Measurements from ENCODE around the gene ATF3.
A peak's percentile ranks its signal among the peaks of the same experiment; 100 is the strongest.

The ATF3 gene

GRCh38 chr1:212608392-212608958 is at the start of gene ATF3:
Gene ATF3, plus strand, starts transcription at chr1:212608761. Its CDS starts 6,261 bp downstream, at chr1:212615022.
- Histone ChIP-seq H3K36me3 (ENCODE audit: control insufficient read depth, insufficient read depth, low read length) (no peaks in the 10 kb centered on the region), H3K4me1 (ENCODE audit: control insufficient read depth, insufficient read depth, low read length) (peaks cover 57% of the 10 kb centered on the region), H3K27ac (ENCODE audit: low read depth, low read length) (peak within 1 kb of the TSS; percentile 87; the same call in 1 of the 2 replicates), H3K4me3 (ENCODE audit: low read depth, low read length) (peak within 1 kb of the TSS; percentile 90), H3K9ac (ENCODE audit: low read length) (peak within 1 kb of the TSS; percentile 93), H3K27me3 (ENCODE audit: control insufficient read depth, insufficient read depth, low read length) (peaks cover 56% of the 10 kb centered on the region), H3K9me3 (ENCODE audit: control insufficient read depth, insufficient read depth, low read depth, low read length) (no peaks in the 10 kb centered on the region)

- no peaks in the 10 kb centered on the region; the same call in 1 of the 2 replicates for H3K27me3 ChIP-seq (ENCODE audit: control insufficient read depth, insufficient read depth, low read length)
- peaks cover 3% of the 10 kb centered on the region for H3K9me3 ChIP-seq (ENCODE audit: control insufficient read depth, insufficient read depth, low read depth, low read length)
- no peak overlapping the region for H3K4me3 ChIP-seq (ENCODE audit: low read depth, low read length)
- peaks cover 21% of the 10 kb centered on the region for H3K4me1 ChIP-seq (ENCODE audit: control insufficient read depth, insufficient read depth, low read length)
- no peak overlapping the region for H3K27ac ChIP-seq (ENCODE audit: low read depth, low read length)
- H3K9ac ChIP-seq (ENCODE audit: low read length), result no peak overlapping the region
- no peaks in the 10 kb centered on the region for H3K36me3 ChIP-seq (ENCODE audit: control insufficient read depth, insufficient read depth, low read length)
These were observed 48.6 kb upstream of the ATF3 start for GRCh38 chr1:212559929-212560328.

- Histone ChIP-seq H3K9ac (ENCODE audit: low read length) (no peak overlapping the region), H3K9me3 (ENCODE audit: control insufficient read depth, insufficient read depth, low read depth, low read length) (peaks cover 3% of the 10 kb centered on the region), H3K27me3 (ENCODE audit: control insufficient read depth, insufficient read depth, low read length) (no peaks in the 10 kb centered on the region; the same call in 1 of the 2 replicates), H3K4me1 (ENCODE audit: control insufficient read depth, insufficient read depth, low read length) (peaks cover 16% of the 10 kb centered on the region), H3K36me3 (ENCODE audit: control insufficient read depth, insufficient read depth, low read length) (no peaks in the 10 kb centered on the region), H3K27ac (ENCODE audit: low read depth, low read length) (no peak overlapping the region), H3K4me3 (ENCODE audit: low read depth, low read length) (no peak overlapping the region)
These were observed 47.6 kb upstream of the ATF3 start for GRCh38 chr1:212560933-212561460.

- H3K4me1 ChIP-seq (ENCODE audit: control insufficient read depth, insufficient read depth, low read length), result peaks cover 18% of the 10 kb centered on the region
- H3K27me3 ChIP-seq (ENCODE audit: control insufficient read depth, insufficient read depth, low read length), result no peaks in the 10 kb centered on the region; the same call in 1 of the 2 replicates
- H3K36me3 ChIP-seq (ENCODE audit: control insufficient read depth, insufficient read depth, low read length), result no peaks in the 10 kb centered on the region
- H3K9ac ChIP-seq (ENCODE audit: low read length), result no peak overlapping the region
- H3K9me3 ChIP-seq (ENCODE audit: control insufficient read depth, insufficient read depth, low read depth, low read length), result peaks cover 3% of the 10 kb centered on the region
- no peak overlapping the region for H3K4me3 ChIP-seq (ENCODE audit: low read depth, low read length)
- no peak overlapping the region for H3K27ac ChIP-seq (ENCODE audit: low read depth, low read length)
These were observed 47.0 kb upstream of the ATF3 start for GRCh38 chr1:212561501-212561931.

GRCh38 chr1:212562771-212563170 is 45.8 kb upstream of the ATF3 start:
- no peaks in the 10 kb centered on the region; the same call in 1 of the 2 replicates for H3K9me3 ChIP-seq (ENCODE audit: control insufficient read depth, insufficient read depth, low read depth, low read length)
- H3K27ac ChIP-seq (ENCODE audit: low read depth, low read length), result no peak overlapping the region
- H3K27me3 ChIP-seq (ENCODE audit: control insufficient read depth, insufficient read depth, low read length), result no peaks in the 10 kb centered on the region
- no peak overlapping the region for H3K4me3 ChIP-seq (ENCODE audit: low read depth, low read length)
- no peak overlapping the region for H3K9ac ChIP-seq (ENCODE audit: low read length)
- peaks cover 21% of the 10 kb centered on the region for H3K4me1 ChIP-seq (ENCODE audit: control insufficient read depth, insufficient read depth, low read length)
- no peaks in the 10 kb centered on the region for H3K36me3 ChIP-seq (ENCODE audit: control insufficient read depth, insufficient read depth, low read length)

DNA sequence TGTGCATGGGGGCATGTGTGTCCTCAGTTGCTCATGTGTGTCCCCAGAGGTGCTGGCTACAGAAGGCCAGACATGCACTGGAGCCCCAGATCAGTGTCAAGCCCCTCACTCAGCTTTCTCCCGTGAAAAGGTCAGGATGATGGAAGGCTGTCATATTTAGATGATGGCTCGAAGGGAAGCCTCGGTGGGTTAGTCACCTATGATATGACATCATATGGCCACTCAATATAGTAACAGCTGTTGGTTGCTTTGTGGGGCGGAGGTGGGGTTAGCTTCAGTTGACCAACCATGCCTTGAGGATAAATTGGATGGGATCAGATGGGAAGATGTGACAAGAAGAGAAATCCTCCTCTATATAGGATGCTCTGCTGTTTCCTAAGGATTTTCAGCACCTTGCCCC is 43.5 kb upstream of the ATF3 start:
- Histone ChIP-seq H3K36me3 (ENCODE audit: control insufficient read depth, insufficient read depth, low read length) (no peaks in the 10 kb centered on the region), H3K27ac (ENCODE audit: low read depth, low read length) (no peak overlapping the region), H3K4me3 (ENCODE audit: low read depth, low read length) (no peak overlapping the region), H3K27me3 (ENCODE audit: control insufficient read depth, insufficient read depth, low read length) (no peaks in the 10 kb centered on the region), H3K4me1 (ENCODE audit: control insufficient read depth, insufficient read depth, low read length) (peaks cover 10% of the 10 kb centered on the region), H3K9me3 (ENCODE audit: control insufficient read depth, insufficient read depth, low read depth, low read length) (no peaks in the 10 kb centered on the region; the same call in 1 of the 2 replicates), H3K9ac (ENCODE audit: low read length) (no peak overlapping the region)

DNA sequence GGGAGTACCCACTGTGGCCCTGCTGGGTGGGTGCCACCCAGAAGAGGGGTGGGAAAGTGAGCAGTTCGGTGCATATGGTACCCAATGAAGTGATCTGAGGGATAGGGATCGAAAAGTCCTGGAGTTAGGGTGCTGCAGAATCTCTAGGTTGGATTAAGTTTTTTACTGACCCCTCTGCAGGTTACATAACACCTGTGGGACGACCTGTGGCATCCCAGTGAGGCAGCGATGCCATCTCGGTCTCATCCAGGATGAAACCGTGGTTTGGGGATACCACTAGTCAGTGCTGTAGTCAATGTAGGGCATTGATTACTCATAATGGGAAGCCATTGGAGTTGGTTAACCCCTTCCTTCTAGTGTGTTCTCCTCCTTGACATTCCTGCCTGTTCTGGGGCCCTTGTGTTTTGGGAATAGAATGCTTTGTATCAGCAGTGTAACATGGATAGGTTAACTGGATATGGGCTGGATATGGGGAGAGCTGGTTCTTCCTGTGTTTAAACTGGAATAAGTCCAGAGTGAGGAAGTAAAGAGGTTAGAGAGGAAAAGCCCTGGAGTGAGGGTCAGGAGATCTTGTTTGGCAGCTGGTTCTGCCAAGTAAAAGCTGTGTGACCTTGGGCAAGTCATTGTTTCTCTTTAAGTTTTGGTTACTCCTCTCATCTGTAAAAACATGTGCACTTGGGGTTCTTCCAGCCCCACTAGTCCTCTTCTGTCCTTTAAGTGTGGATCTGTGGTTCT is 42.8 kb upstream of the ATF3 start:
- H3K27ac ChIP-seq (ENCODE audit: low read depth, low read length), result no peak overlapping the region

DNA sequence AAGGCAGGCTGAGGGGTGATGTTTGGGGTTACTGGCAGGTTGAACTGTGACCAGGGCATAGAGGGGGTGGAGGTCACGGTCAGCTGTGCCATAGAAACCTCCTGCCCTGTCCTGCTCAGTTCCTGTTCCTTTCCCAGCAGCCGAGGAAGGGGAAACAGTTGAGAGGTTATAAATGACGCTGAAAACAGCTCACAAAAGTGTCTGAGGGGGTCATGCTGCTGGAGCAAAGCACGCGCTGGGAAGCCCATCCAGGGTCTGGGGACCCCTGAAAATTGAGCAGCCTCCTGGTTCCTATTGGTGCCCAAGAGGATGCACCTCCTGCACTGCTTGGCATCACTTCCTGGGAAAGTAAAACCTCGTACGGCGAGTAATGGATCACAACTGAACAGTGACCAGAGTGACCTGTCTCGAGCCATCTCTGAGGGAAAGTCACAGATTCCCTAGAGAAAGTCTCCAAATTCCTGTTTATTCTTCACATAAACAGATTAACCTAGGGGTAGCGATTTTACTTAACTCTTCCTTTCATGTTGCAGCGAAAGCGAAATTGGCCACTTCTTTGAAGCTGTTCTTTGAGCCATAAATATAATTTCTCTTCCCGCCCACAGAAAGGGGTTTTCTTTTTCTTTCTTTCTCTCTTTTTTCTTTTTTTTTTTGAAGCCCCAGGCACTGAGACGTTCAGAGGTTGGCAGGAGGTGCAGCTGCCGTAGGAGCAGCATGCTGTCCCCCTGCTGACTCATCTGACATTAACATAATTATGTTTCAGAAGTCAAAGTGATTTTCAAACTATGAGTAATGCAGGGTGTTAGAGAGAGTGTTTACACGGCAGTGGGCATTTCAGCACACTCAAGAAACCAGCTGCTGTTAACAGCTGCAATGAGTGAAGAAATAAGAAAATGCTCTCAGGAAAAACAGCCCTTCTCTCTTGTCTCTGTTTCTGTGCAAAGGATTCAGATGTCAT is 41.8 kb upstream of the ATF3 start:
- H3K27me3 ChIP-seq (ENCODE audit: control insufficient read depth, insufficient read depth, low read length), result no peaks in the 10 kb centered on the region
- H3K9me3 ChIP-seq (ENCODE audit: control insufficient read depth, insufficient read depth, low read depth, low read length), result no peaks in the 10 kb centered on the region; the same call in 1 of the 2 replicates
- no peaks in the 10 kb centered on the region for H3K36me3 ChIP-seq (ENCODE audit: control insufficient read depth, insufficient read depth, low read length)
- H3K4me1 ChIP-seq (ENCODE audit: control insufficient read depth, insufficient read depth, low read length), result peaks cover 10% of the 10 kb centered on the region
- H3K9ac ChIP-seq (ENCODE audit: low read length), result no peak overlapping the region
- no peak overlapping the region; the same call in 1 of the 2 replicates for H3K4me3 ChIP-seq (ENCODE audit: low read depth, low read length)
- H3K27ac ChIP-seq (ENCODE audit: low read depth, low read length), result no peak overlapping the region

More for the DNA sequence above, 42.8 kb upstream of the ATF3 start:
- Histone ChIP-seq H3K4me1 (ENCODE audit: control insufficient read depth, insufficient read depth, low read length) (peaks cover 10% of the 10 kb centered on the region), H3K4me3 (ENCODE audit: low read depth, low read length) (no peak overlapping the region), H3K27me3 (ENCODE audit: control insufficient read depth, insufficient read depth, low read length) (no peaks in the 10 kb centered on the region), H3K9ac (ENCODE audit: low read length) (no peak overlapping the region), H3K36me3 (ENCODE audit: control insufficient read depth, insufficient read depth, low read length) (no peaks in the 10 kb centered on the region), H3K9me3 (ENCODE audit: control insufficient read depth, insufficient read depth, low read depth, low read length) (no peaks in the 10 kb centered on the region; the same call in 1 of the 2 replicates)

- Histone ChIP-seq H3K27me3 (ENCODE audit: control insufficient read depth, insufficient read depth, low read length) (no peaks in the 10 kb centered on the region), H3K4me3 (ENCODE audit: low read depth, low read length) (no peak overlapping the region), H3K27ac (ENCODE audit: low read depth, low read length) (no peak overlapping the region), H3K9ac (ENCODE audit: low read length) (no peak overlapping the region), H3K4me1 (ENCODE audit: control insufficient read depth, insufficient read depth, low read length) (peaks cover 10% of the 10 kb centered on the region), H3K9me3 (ENCODE audit: control insufficient read depth, insufficient read depth, low read depth, low read length) (no peaks in the 10 kb centered on the region; the same call in 1 of the 2 replicates), H3K36me3 (ENCODE audit: control insufficient read depth, insufficient read depth, low read length) (no peaks in the 10 kb centered on the region)
These were observed 40.9 kb upstream of the ATF3 start for GRCh38 chr1:212567638-212568037.

GRCh38 chr1:212568978-212569537 is 39.5 kb upstream of the ATF3 start:
- no peaks in the 10 kb centered on the region for H3K36me3 ChIP-seq (ENCODE audit: control insufficient read depth, insufficient read depth, low read length)
- no peaks in the 10 kb centered on the region for H3K27me3 ChIP-seq (ENCODE audit: control insufficient read depth, insufficient read depth, low read length)
- H3K27ac ChIP-seq (ENCODE audit: low read depth, low read length), result no peak overlapping the region
- H3K4me1 ChIP-seq (ENCODE audit: control insufficient read depth, insufficient read depth, low read length), result peaks cover 10% of the 10 kb centered on the region
- H3K4me3 ChIP-seq (ENCODE audit: low read depth, low read length), result no peak overlapping the region
- H3K9me3 ChIP-seq (ENCODE audit: control insufficient read depth, insufficient read depth, low read depth, low read length), result no peaks in the 10 kb centered on the region
- no peak overlapping the region for H3K9ac ChIP-seq (ENCODE audit: low read length)

Measured in HUES6 (cell line).